WTC11 (cell line): ENCODE results near the gene ZNF764. TPM values are rescaled to one million over a fixed set of nuclear protein-coding genes. Genes with fewer than 3 reads are reported as not detected.

Experiments used
- ATAC-seq: fragments of 200-7000 bp; cut with Tn5 transposase; 2 replicates; pipeline ENCODE4 v1.10.0; 2021; ENCODE audit warnings: mild to moderate bottlenecking, moderate library complexity
- CTCF ChIA-PET: fragments of 300-600 bp; sonication (Branson Sonifier 250); formaldehyde crosslinking; loops from one replicate; lab custom pipeline; 2021; ENCODE audit warnings: antibody characterized with exemption; lab: Charles Lee
- POLR2A ChIA-PET: fragments of 350-600 bp; sonication (Branson Sonifier 250); formaldehyde crosslinking; loops from one replicate; lab custom pipeline; 2021; ENCODE audit warnings: antibody characterized with exemption; lab: Charles Lee
- DNase-seq: peaks from one replicate; pipeline ENCODE4 v3.0.0; 2021; ENCODE audit warnings: low spot score
- H3K27ac Mint-ChIP-seq: 2 replicates; pipeline ENCODE4 v1.8.0; 2021; ENCODE audit warnings: mixed read lengths
- H3K27me3 Mint-ChIP-seq: 2 replicates; pipeline ENCODE4 v1.8.0; 2021; ENCODE audit warnings: low read depth, mild to moderate bottlenecking, moderate library complexity, mixed read lengths
- H3K36me3 Mint-ChIP-seq: 2 replicates; pipeline ENCODE4 v1.8.0; 2021; ENCODE audit warnings: mixed read lengths
- H3K4me1 Mint-ChIP-seq: 2 replicates; pipeline ENCODE4 v1.8.0; 2022; ENCODE audit warnings: mixed read lengths
- H3K4me3 Mint-ChIP-seq: 2 replicates; pipeline ENCODE4 v1.8.0; 2021; ENCODE audit warnings: mild to moderate bottlenecking, moderate library complexity, mixed read lengths
- H3K9me3 Mint-ChIP-seq: 2 replicates; pipeline ENCODE4 v1.8.0; 2021; ENCODE audit warnings: mixed read lengths
- E2F4 ChIP-seq: sonication (generic); formaldehyde crosslinking; IDR thresholded peaks from 2 replicates; pipeline ENCODE4 v1.8.1; 2022; ENCODE audit warnings: low read depth, mild to moderate bottlenecking, moderate library complexity, missing genetic modification reagents, borderline replicate concordance
- E2F5 ChIP-seq: sonication (generic); formaldehyde crosslinking; IDR thresholded peaks from 2 replicates; pipeline ENCODE4 v1.8.1; 2022; ENCODE audit warnings: mild to moderate bottlenecking, moderate library complexity, missing genetic modification reagents
- HMGA2 ChIP-seq: fragments of 250-450 bp; sonication (Bioruptor Pico); IDR thresholded peaks from 2 replicates; pipeline ENCODE4 v1.4.0; 2021; ENCODE audit warnings: mild to moderate bottlenecking, moderate library complexity
- MYBL2 ChIP-seq: sonication (generic); formaldehyde crosslinking; IDR thresholded peaks from 2 replicates; pipeline ENCODE4 v1.8.1; 2023; ENCODE audit warnings: mild to moderate bottlenecking, moderate library complexity, missing genetic modification reagents
- SMAD4 ChIP-seq: sonication (generic); formaldehyde crosslinking; IDR thresholded peaks from 2 replicates; pipeline ENCODE4 v1.8.0; 2022; ENCODE audit warnings: mild to moderate bottlenecking, missing genetic modification reagents
- TCF7 ChIP-seq: sonication (generic); formaldehyde crosslinking; IDR thresholded peaks from 2 replicates; pipeline ENCODE4 v1.8.0; 2022; ENCODE audit warnings: mild to moderate bottlenecking, low read depth, missing genetic modification reagents, moderate library complexity
- TEAD1 ChIP-seq: sonication (generic); formaldehyde crosslinking; IDR thresholded peaks from 2 replicates; pipeline ENCODE4 v1.8.0; 2022; ENCODE audit warnings: mild to moderate bottlenecking, missing genetic modification reagents
- USF2 ChIP-seq: sonication (generic); formaldehyde crosslinking; IDR thresholded peaks from 2 replicates; pipeline ENCODE4 v1.8.1; 2023; ENCODE audit warnings: mild to moderate bottlenecking, missing genetic modification reagents, moderate library complexity
- ZBTB21 ChIP-seq: sonication (generic); formaldehyde crosslinking; IDR thresholded peaks from 2 replicates; pipeline ENCODE4 v1.8.1; 2023; ENCODE audit warnings: mild to moderate bottlenecking, missing genetic modification reagents, borderline replicate concordance
- total RNA-seq: library from RNA; stranded (reverse); gene quantifications from 3 replicates; pipeline ENCODE4 v1.2.3, GENCODE V29; 2021
- TF ChIP-seq, protein P1 (sequence below): sonication (generic); formaldehyde crosslinking; IDR thresholded peaks from 2 replicates; pipeline ENCODE4 v1.8.0; 2023; ENCODE audit warnings: mild to moderate bottlenecking, missing genetic modification reagents
- TF ChIP-seq, protein P2 (sequence below): fragments of 250-450 bp; sonication (Bioruptor Pico); IDR thresholded peaks from 2 replicates; pipeline ENCODE4 v1.9.0; 2021; ENCODE audit warnings: mild to moderate bottlenecking

ZNF764 gene
- total RNA-seq, 1 experiment from 2014 or later = 10.4 TPM

GRCh38 chr16:30571445-30572322 lies 13.5 kb upstream of the ZNF764 start, which contains the start of gene ZNF688 (continued):
- no peak for TF ChIP-seq TCF7
- no peak for TF ChIP-seq SMAD4 (CRISPR knock-in tag)

GRCh38 chr16:30570636-30571444 lies 12.7 kb upstream of the ZNF764 start:
- TF ChIP-seq E2F4 = no peak
- TF ChIP-seq HMGA2 (CRISPR knock-in tag) = 0 out of 2 replicates have a peak, but pooled peaks have one; percentile 23
- 0 out of 2 replicates have a peak, but pooled peaks have one; percentile 50 for TF ChIP-seq TEAD1 (CRISPR knock-in tag)
- ChIA-PET POLR2A (interaction anchor here (0.7 to 2.9 kb wide), 7 partner anchors 10 to 153 kb away, joined by 3 to 22 read pairs (median 4); partner anchors contain the start of genes PRR14, ZNF689, ZNF747 and ZNF764), CTCF (interaction anchor here (0.5 to 3.0 kb wide), 9 partner anchors 12 to 141 kb away, joined by 3 to 25 read pairs (median 9); partner anchors contain the start of genes DCTPP1, ZNF747, ZNF764 and ZNF785)
- peak; percentile 10 for ATAC-seq
- Mint-ChIP-seq H3K27ac (peak overlapping the region; percentile 45), H3K9me3 (no peaks in the 10 kb centered on the region), H3K36me3 (no peaks in the 10 kb centered on the region), H3K4me3 (peak overlapping the region; percentile 91), H3K4me1 (peaks cover 15% of the 10 kb centered on the region), H3K27me3 (peaks cover 4% of the 10 kb centered on the region; the same call in 1 of the 2 replicates)
- peak; percentile 40 for DNase-seq

DNA sequence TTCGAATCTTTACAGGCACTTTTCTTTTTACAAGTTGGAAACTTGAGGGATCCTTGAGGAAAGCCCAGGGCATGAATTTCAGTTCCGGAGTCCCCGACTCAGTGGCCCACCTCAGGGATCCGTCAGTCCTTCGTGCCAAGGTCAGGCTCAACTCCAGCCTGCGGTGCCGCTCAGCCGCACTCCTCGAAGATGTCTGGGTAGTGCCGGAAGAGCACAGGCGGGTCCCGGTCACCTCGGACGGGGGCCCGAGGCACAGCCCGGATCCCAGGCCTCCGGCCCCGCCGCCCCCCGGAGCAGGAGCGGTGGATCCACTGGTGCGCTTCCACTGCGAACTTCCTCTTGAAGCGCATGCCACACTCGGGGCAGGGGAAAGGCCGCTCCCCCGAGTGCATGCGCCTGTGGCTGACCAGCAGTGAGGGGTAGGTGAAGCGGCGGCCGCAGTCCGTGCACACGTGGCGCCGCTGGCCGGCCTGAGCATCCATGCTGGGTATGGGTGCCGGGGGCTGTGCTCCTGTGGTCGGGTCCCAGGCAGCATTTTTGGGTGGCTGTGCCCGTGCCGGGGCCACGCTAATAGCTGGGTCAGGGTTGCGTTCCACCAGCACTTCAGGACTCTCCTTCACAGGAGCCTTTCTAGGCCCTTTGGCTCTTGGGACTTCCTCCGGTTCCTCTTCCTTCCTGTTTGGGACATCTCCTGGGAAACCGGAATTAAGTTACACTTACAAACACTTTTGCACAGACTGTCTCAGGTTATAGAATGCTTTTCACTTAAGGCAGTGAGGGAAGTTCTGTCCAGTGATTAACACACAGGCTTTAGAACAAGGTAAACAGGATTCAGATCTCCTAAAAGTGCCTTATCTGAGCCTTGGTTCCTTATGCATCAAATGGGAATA lies 11.8 kb upstream of the ZNF764 start:
- ChIA-PET CTCF (interaction anchor here (1.0 to 3.0 kb wide), 5 partner anchors 11 to 140 kb away, joined by 3 to 21 read pairs (median 20); partner anchors contain the start of genes DCTPP1, ZNF764 and ZNF785), POLR2A (interaction anchor here (0.7 to 2.9 kb wide), 4 partner anchors 9 to 40 kb away, joined by 3 to 22 read pairs (median 9); partner anchors contain the start of genes ZNF689, ZNF747 and ZNF764)
- ATAC-seq (no peak), DNase-seq (no peak)
- Mint-ChIP-seq H3K4me3 (peak overlapping the region; percentile 91; the same call in 1 of the 2 replicates), H3K27me3 (peaks cover 4% of the 10 kb centered on the region; the same call in 1 of the 2 replicates), H3K4me1 (peaks cover 15% of the 10 kb centered on the region), H3K27ac (peak overlapping the region; percentile 53; the same call in 1 of the 2 replicates), H3K36me3 (no peaks in the 10 kb centered on the region), H3K9me3 (no peaks in the 10 kb centered on the region)
- TF ChIP-seq MYBL2 (CRISPR knock-in tag) (no peak), ZBTB21 (no peak), USF2 (CRISPR knock-in tag) (no peak), E2F5 (CRISPR knock-in tag) (no peak)
- TF ChIP-seq, protein P1, sequence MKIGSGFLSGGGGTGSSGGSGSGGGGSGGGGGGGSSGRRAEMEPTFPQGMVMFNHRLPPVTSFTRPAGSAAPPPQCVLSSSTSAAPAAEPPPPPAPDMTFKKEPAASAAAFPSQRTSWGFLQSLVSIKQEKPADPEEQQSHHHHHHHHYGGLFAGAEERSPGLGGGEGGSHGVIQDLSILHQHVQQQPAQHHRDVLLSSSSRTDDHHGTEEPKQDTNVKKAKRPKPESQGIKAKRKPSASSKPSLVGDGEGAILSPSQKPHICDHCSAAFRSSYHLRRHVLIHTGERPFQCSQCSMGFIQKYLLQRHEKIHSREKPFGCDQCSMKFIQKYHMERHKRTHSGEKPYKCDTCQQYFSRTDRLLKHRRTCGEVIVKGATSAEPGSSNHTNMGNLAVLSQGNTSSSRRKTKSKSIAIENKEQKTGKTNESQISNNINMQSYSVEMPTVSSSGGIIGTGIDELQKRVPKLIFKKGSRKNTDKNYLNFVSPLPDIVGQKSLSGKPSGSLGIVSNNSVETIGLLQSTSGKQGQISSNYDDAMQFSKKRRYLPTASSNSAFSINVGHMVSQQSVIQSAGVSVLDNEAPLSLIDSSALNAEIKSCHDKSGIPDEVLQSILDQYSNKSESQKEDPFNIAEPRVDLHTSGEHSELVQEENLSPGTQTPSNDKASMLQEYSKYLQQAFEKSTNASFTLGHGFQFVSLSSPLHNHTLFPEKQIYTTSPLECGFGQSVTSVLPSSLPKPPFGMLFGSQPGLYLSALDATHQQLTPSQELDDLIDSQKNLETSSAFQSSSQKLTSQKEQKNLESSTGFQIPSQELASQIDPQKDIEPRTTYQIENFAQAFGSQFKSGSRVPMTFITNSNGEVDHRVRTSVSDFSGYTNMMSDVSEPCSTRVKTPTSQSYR (CRISPR knock-in tag) = no peak
- TF ChIP-seq, protein P2, sequence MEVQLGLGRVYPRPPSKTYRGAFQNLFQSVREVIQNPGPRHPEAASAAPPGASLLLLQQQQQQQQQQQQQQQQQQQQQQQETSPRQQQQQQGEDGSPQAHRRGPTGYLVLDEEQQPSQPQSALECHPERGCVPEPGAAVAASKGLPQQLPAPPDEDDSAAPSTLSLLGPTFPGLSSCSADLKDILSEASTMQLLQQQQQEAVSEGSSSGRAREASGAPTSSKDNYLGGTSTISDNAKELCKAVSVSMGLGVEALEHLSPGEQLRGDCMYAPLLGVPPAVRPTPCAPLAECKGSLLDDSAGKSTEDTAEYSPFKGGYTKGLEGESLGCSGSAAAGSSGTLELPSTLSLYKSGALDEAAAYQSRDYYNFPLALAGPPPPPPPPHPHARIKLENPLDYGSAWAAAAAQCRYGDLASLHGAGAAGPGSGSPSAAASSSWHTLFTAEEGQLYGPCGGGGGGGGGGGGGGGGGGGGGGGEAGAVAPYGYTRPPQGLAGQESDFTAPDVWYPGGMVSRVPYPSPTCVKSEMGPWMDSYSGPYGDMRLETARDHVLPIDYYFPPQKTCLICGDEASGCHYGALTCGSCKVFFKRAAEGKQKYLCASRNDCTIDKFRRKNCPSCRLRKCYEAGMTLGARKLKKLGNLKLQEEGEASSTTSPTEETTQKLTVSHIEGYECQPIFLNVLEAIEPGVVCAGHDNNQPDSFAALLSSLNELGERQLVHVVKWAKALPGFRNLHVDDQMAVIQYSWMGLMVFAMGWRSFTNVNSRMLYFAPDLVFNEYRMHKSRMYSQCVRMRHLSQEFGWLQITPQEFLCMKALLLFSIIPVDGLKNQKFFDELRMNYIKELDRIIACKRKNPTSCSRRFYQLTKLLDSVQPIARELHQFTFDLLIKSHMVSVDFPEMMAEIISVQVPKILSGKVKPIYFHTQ = no peak
